ENCODE measurements around the gene VTI1A. TPM values are rescaled to one million over a fixed set of nuclear protein-coding genes. Genes with fewer than 3 reads are reported as not detected.
A peak's percentile ranks its signal among the peaks of the same experiment; 100 is the strongest.

Gene VTI1A
- polyA plus RNA-seq, 2 of the 4 experiments (the other 2 are of a cell fraction), result 17.0 to 25.3 TPM

DNA sequence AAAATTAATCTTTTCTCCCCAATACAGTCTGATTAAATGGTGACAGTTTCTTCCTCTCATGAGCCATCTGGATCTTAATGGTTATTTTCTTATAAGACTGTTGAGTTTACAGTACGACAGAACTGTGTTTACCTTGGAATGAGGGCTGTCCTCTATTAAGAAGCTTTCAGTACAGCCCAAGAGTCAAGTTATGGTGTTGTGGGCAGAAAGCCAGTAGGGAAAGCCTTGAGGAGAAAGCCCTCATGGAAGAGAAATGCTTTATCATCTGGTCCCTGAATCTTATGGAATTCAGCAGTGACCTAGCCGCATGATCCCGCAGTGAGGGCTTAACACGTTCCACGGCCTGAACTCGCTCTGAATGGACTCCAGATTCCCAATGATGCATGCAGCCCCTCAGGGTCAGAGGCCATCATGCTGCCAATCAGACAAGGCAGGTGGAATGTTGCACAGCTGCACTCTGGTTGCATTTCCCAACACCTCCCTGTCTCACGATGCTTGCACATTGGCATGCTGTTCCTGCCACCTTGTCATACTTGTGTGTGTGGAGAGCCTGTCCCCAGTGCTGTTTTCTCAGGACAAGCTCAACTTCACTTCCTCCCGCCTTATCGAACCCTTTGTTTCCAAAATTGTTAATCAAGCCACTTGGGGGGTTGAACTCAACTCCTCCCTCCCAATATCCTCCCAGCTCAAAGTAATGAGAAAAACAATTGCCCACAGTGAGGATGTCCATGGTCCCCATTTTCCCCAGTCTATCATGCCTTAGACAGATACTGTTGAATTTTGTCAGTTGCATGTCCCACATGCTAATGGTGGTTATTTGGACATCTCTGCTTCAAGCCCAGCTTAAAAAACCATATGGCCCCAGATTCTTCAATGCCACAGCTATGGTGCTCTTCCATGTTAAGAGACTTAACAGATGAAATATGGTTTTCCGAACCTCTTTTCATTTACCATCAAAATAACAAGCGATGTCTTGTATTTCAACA is 291.9 kb downstream of the VTI1A start:
- ChIA-PET CTCF (interaction anchor here (1.0 kb wide), 1 partner anchor 16 kb away, joined by 4 read pairs; no protein-coding TSS in a partner anchor), POLR2A (no interaction called here)
- Histone ChIP-seq H3K27ac (no peak overlapping the region), H3K9me3 (peaks cover 2% of the 10 kb centered on the region; the same call in 1 of the 3 replicates), H3K4me3 (no peak overlapping the region), H3K4me2 (no peak overlapping the region), H3K4me1 (peaks cover 35% of the 10 kb centered on the region)
- no peak for TF ChIP-seq HDAC2 (IDR thresholded peaks at IDR 0.05)
- TF ChIP-seq ZC3H11A (IDR thresholded peaks at IDR 0.05), result no peak
- TF ChIP-seq RARB (CRISPR knock-in tag; IDR thresholded peaks at IDR 0.05), result no peak
- TF ChIP-seq MAFK (IDR thresholded peaks at IDR 0.05; ENCODE audit: partially characterized antibody), result no peak
- no peak for TF ChIP-seq ZSCAN20 (CRISPR knock-in tag; IDR thresholded peaks at IDR 0.05)
- TF ChIP-seq ESRRA (IDR thresholded peaks at IDR 0.05; ENCODE audit: borderline replicate concordance, low read length), result no peak
- TF ChIP-seq USF2 (IDR thresholded peaks at IDR 0.05), result no peak
- no peak for TF ChIP-seq SMC3 (IDR thresholded peaks at IDR 0.05)
- no peak for FAIRE-seq
- DNase-seq (ENCODE audit: low read depth in 1 of 2, low spot score in 1 of 2), result no peak
- no peak for ATAC-seq
- WGBS (ENCODE audit: missing lambda C conversion rate), result 91% methylated on average over 11 of the region's 11 CpGs

DNA sequence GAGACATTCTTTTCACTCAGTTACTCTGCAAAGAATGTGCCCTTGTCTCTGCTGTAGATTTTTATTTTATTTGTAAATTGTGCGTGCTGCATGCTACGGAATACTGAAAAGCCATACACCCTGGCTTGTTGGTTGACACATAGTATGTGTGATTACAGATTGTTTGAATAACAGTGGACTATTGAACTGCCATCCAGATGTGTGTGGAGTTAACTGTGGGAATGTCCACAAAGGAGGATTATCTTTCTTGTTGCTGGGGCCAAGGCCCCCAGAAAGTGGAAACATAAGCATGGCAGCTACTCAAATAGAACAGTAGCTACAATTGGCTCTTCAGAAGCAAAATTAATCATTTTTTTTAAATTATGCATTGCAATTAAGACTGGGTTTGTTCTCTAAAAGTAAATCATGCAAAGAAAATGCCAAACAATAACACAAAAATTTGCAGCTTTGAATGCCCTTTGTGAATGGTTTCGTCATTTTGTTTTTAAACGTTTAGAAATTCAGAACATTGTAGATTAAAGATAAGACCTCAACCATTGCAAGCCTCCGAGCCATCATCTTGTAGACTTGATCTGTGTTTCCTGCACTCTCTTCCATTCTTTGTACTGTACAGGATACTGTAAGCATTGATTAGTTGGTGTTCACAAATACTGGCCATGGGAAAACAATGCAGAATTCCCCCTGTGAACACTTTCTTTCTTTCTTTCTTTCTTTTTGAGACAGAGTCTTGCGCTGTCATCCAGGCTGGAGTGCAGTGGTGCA is 292.8 kb downstream of the VTI1A start:
- peaks cover 44% of the 10 kb centered on the region for H3K4me1 ChIP-seq
- POLR2A ChIA-PET, result no interaction called here
- peaks cover 2% of the 10 kb centered on the region; the same call in 1 of the 3 replicates for H3K9me3 ChIP-seq

More for the DNA sequence above, 292.8 kb downstream of the VTI1A start:
- H3K27ac ChIP-seq, result no peak overlapping the region
- ATAC-seq (no peak), DNase-seq (ENCODE audit: low read depth in 1 of 2, low spot score in 1 of 2) (peak in 1 of 2 experiments; percentile 16), FAIRE-seq (no peak)
- no peak overlapping the region for H3K4me3 ChIP-seq
- no peak for TF ChIP-seq POLR2AphosphoS2 (conservative IDR thresholded peaks at IDR 0.05; ENCODE audit: low read length)
- TF ChIP-seq EP300 (IDR thresholded peaks at IDR 0.05), result no peak
- no peak for TF ChIP-seq MYC (IDR thresholded peaks at IDR 0.05; ENCODE audit: borderline replicate concordance, low read length)
- no peak for TF ChIP-seq NPAS2 (CRISPR knock-in tag; IDR thresholded peaks at IDR 0.05; ENCODE audit: borderline replicate concordance)
- TF ChIP-seq POLR2A (IDR thresholded peaks at IDR 0.05; ENCODE audit: low read length), result no peak
- no peak for TF ChIP-seq HOXA7 (CRISPR knock-in tag; IDR thresholded peaks at IDR 0.05)
- no peak for TF ChIP-seq KDM1A (IDR thresholded peaks at IDR 0.05; ENCODE audit: low read depth)
- no peak for TF ChIP-seq HES2 (IDR thresholded peaks at IDR 0.05)
- TF ChIP-seq HMGXB4 (CRISPR knock-in tag; IDR thresholded peaks at IDR 0.05; ENCODE audit: borderline replicate concordance), result no peak
- TF ChIP-seq NR3C1 (IDR thresholded peaks at IDR 0.05), result no peak
- no peak for TF ChIP-seq EHMT2 (IDR thresholded peaks at IDR 0.05; ENCODE audit: low read depth)
- no peak for TF ChIP-seq FOSB (CRISPR knock-in tag; IDR thresholded peaks at IDR 0.05)
- no peak for TF ChIP-seq MAFK (IDR thresholded peaks at IDR 0.05; ENCODE audit: partially characterized antibody)
- no peak for TF ChIP-seq SMC3 (IDR thresholded peaks at IDR 0.05)
- no peak for TF ChIP-seq ESRRA (IDR thresholded peaks at IDR 0.05; ENCODE audit: borderline replicate concordance, low read length)
- TF ChIP-seq RAD21 (conservative IDR thresholded peaks at IDR 0.05 in 1 of 2, IDR thresholded peaks at IDR 0.05 in 1 of 2), result no peak
- WGBS (ENCODE audit: missing lambda C conversion rate), result 85% methylated on average over 5 of the region's 6 CpGs
- CTCF ChIA-PET, result interaction anchor here (1.0 kb wide), 1 partner anchor 17 kb away, joined by 4 read pairs; no protein-coding TSS in a partner anchor
- H3K4me2 ChIP-seq, result no peak overlapping the region

Data from A549 (cell line).